GM12878 (cell line): ENCODE measurements around the gene UBASH3A. TPM values are rescaled to one million over a fixed set of nuclear protein-coding genes. Genes with fewer than 3 reads are reported as not detected.

Source experiments
- ATAC-seq: fragments of 200-7000 bp; cut with Tn5 transposase; 3 replicates; pipeline ENCODE4 v1.9.1; 2020; ENCODE audit warnings: mild to moderate bottlenecking, moderate library complexity
- BruUV-seq: library from RNA; stranded (reverse); fragments of 400-500 nt; replicated peaks from 2 replicates; lab custom pipeline; 2021; lab: Mats Ljungman, UMichigan
- CTCF ChIA-PET: fragments of 300-600 bp; sonication (Branson Sonifier 250); formaldehyde crosslinking; extraction: SDS; loops from one replicate; lab custom pipeline; 2021; ENCODE audit warnings: inconsistent platforms; lab: Yijun Ruan, JAX
- POLR2A ChIA-PET: fragments of 350-600 bp; formaldehyde crosslinking; extraction: SDS; loops from one replicate; lab custom pipeline; 2021; ENCODE audit warnings: inconsistent platforms; lab: Charles Lee
- RAD21 ChIA-PET: fragments of 300-600 bp; sonication (Branson Sonifier 250); formaldehyde crosslinking; loops from one replicate; lab custom pipeline; 2023; ENCODE audit warnings: antibody characterized with exemption; ENCODE audit not compliant: unreplicated experiment; lab: Charles Lee
- SMC1A ChIA-PET: fragments of 300-600 bp; sonication (Branson Sonifier 250); formaldehyde crosslinking; loops from one replicate; lab custom pipeline; 2023; ENCODE audit not compliant: unreplicated experiment, uncharacterized antibody; lab: Charles Lee
- DNase-seq: peaks from one replicate; pipeline ENCODE4 v3.0.0-alpha.2; 2011; ENCODE audit warnings: low read depth, low spot score
- FAIRE-seq: peaks from 3 replicates; lab custom pipeline; 2011; peaks lifted over from hg19 to GRCh38; lab: Jason Lieb, UNC
- H2AFZ ChIP-seq: 2 replicates; pipeline ENCODE4 v1.6.0; 2011; ENCODE audit warnings: low read depth, low read length, control low read depth; ENCODE audit not compliant: control insufficient read depth
- H3K27ac ChIP-seq: 2 replicates; pipeline ENCODE4 v1.5.1; 2011; ENCODE audit warnings: control low read depth; ENCODE audit not compliant: control insufficient read depth, insufficient read depth
- H3K27me3 ChIP-seq, 2 experiments: replicated peaks in 1 of 2; 2 replicates each; pipeline versions ENCODE4 v1.6.0 to v1.6.1; 2011; ENCODE audit warnings: low read length in 1 of 2; ENCODE audit not compliant: control insufficient read depth in 2 of 2, insufficient read depth in 2 of 2
- H3K36me3 ChIP-seq, 2 experiments: 2 replicates each; pipeline ENCODE4 v1.5.1; 2011; ENCODE audit warnings: low read length in 1 of 2; ENCODE audit not compliant: control insufficient read depth in 2 of 2, insufficient read depth in 2 of 2
- H3K4me1 ChIP-seq: 2 replicates; pipeline ENCODE4 v1.6.1; 2011; ENCODE audit warnings: mild to moderate bottlenecking, low read length, moderate library complexity, mixed read lengths; ENCODE audit not compliant: control insufficient read depth, insufficient read depth
- H3K4me2 ChIP-seq: 2 replicates; pipeline ENCODE4 v1.6.0; 2011; ENCODE audit warnings: control low read depth; ENCODE audit not compliant: control insufficient read depth, insufficient read depth
- H3K4me3 ChIP-seq: fragments of 200-600 bp; sonication (generic); 2 replicates; pipeline ENCODE4 v1.5.1; 2016
- H3K79me2 ChIP-seq: 2 replicates; pipeline ENCODE4 v1.6.0; 2011; ENCODE audit warnings: low read length; ENCODE audit not compliant: control insufficient read depth, insufficient read depth
- H3K9ac ChIP-seq: 2 replicates; pipeline ENCODE4 v1.8.0; 2011; ENCODE audit warnings: low read length, control low read depth, mixed read lengths; ENCODE audit not compliant: control insufficient read depth, insufficient read depth
- H3K9me3 ChIP-seq: replicated peaks from 3 replicates; pipeline ENCODE4 v1.5.1; 2011; ENCODE audit warnings: mild to moderate bottlenecking, low read length; ENCODE audit not compliant: control insufficient read depth, insufficient read depth
- H4K20me1 ChIP-seq: 2 replicates; pipeline ENCODE4 v1.6.0; 2011; ENCODE audit not compliant: control insufficient read depth, insufficient read depth
- CBX3 ChIP-seq: fragments of 200-600 bp; sonication (generic); IDR thresholded peaks from 2 replicates; pipeline ENCODE4 v1.6.1; 2016; ENCODE audit warnings: low read depth, borderline replicate concordance
- CHD1 ChIP-seq: IDR thresholded peaks from 2 replicates; pipeline ENCODE4 v1.6.1; 2012; ENCODE audit warnings: low read depth, low read length, improper control_type of control experiment
- CHD4 ChIP-seq: fragments of 200-600 bp; sonication (generic); IDR thresholded peaks from 2 replicates; pipeline ENCODE4 v1.6.1; 2016; ENCODE audit warnings: mild to moderate bottlenecking
- E2F4 ChIP-seq: IDR thresholded peaks from 2 replicates; pipeline ENCODE4 v1.6.1; 2012; ENCODE audit warnings: low read depth, low read length, improper control_type of control experiment
- KLF5 ChIP-seq: fragments of 450-650 bp; IDR thresholded peaks from 2 replicates; pipeline ENCODE4 v1.6.1; 2014; ENCODE audit warnings: mild to moderate bottlenecking; ENCODE audit not compliant: partially characterized antibody
- LARP7 ChIP-seq: fragments of 450-650 bp; IDR thresholded peaks from 2 replicates; pipeline ENCODE4 v1.6.1; 2017; ENCODE audit warnings: mild to moderate bottlenecking
- MEF2A ChIP-seq: IDR thresholded peaks from 2 replicates; pipeline ENCODE4 v1.6.1; 2011; ENCODE audit warnings: low read depth, mild to moderate bottlenecking, low read length, moderate library complexity; ENCODE audit not compliant: insufficient read depth
- MTA2 ChIP-seq: fragments of 450-650 bp; IDR thresholded peaks from 2 replicates; pipeline ENCODE4 v1.6.1; 2016; ENCODE audit warnings: low read depth, mild to moderate bottlenecking, moderate library complexity
- NKRF ChIP-seq: fragments of 450-650 bp; conservative IDR thresholded peaks from 2 replicates; pipeline ENCODE4 v1.6.1; 2017; ENCODE audit warnings: mild to moderate bottlenecking, moderate library complexity
- NR2F1 ChIP-seq: fragments of 450-650 bp; conservative IDR thresholded peaks from 2 replicates; pipeline ENCODE4 v1.6.1; 2017; ENCODE audit warnings: mild to moderate bottlenecking
- RUNX3 ChIP-seq: IDR thresholded peaks from 2 replicates; pipeline ENCODE4 v1.6.1; 2012; ENCODE audit warnings: low read length, inconsistent platforms
- SIN3A ChIP-seq: IDR thresholded peaks from 2 replicates; pipeline ENCODE4 v1.6.1; 2012; ENCODE audit warnings: low read depth, low read length, improper control_type of control experiment
- SIX5 ChIP-seq: IDR thresholded peaks from 2 replicates; pipeline ENCODE4 v1.6.1; 2011; ENCODE audit warnings: mild to moderate bottlenecking, low read depth, low read length, moderate library complexity; ENCODE audit not compliant: severe bottlenecking
- SMARCA5 ChIP-seq: fragments of 450-650 bp; IDR thresholded peaks from 2 replicates; pipeline ENCODE4 v1.6.1; 2017; ENCODE audit warnings: mild to moderate bottlenecking
- SP1 ChIP-seq: IDR thresholded peaks from one replicate; pipeline ENCODE4 v1.6.1; 2011; ENCODE audit warnings: low read depth, low read length
- WRNIP1 ChIP-seq: IDR thresholded peaks from 2 replicates; pipeline ENCODE4 v1.6.1; 2011; ENCODE audit warnings: low read depth, low read length, improper control_type of control experiment, borderline replicate concordance
- ZBTB11 ChIP-seq: fragments of 450-650 bp; formaldehyde crosslinking; IDR thresholded peaks from 2 replicates; pipeline ENCODE4 v1.5.0; 2022; ENCODE audit warnings: mild to moderate bottlenecking, missing genetic modification characterization
- ZBTB33 ChIP-seq: fragments of 450-650 bp; IDR thresholded peaks from 2 replicates; pipeline ENCODE4 v1.6.1; 2017; ENCODE audit warnings: mild to moderate bottlenecking
- WGBS: methylation state at CpG from one replicate; pipeline ENCODE4 v1.1.6; 2016; ENCODE audit warnings: low lambda C conversion rate; ENCODE audit not compliant: insufficient replicate concordance, insufficient coverage; ENCODE audit errors: missing lambda C conversion rate; 5-methylcytosine and 5-hydroxymethylcytosine counted together
- in situ Hi-C: fragments of 300-500 bp; cut with MboI; formaldehyde crosslinking; loops from 9 replicates; pipeline ENCODE4 v1.14.3; 2018; ENCODE audit warnings: mixed read lengths
- intact Hi-C: fragments of 100-400 bp; cut with micrococcal nuclease; formaldehyde crosslinking; loops from one replicate; pipeline ENCODE4 v1.14.2; 2022; ENCODE audit not compliant: unreplicated experiment
- polyA plus RNA-seq, 11 experiments: library from polyadenylated mRNA; depleted of rRNA in 4 of 11; unstranded in 6 of 11; stranded (reverse) in 5 of 11; fragments of >200 nt; fragmentation: Nextera tagmentation in 4 of 11; fragmentation: Illumina TruSeq in 1 of 11; extraction: Ambion mirVana in 4 of 11; extraction: Trizol in 1 of 11; gene quantifications; 1 replicate in 1 of 11; 2 replicates in 10 of 11; pipeline versions ENCODE4 v1.2.1 to v1.2.3, GENCODE V29; 2011 to 2016; ENCODE audit warnings: inconsistent platforms in 2 of 11, missing spikeins in 2 of 11, low read depth in 1 of 11
- total RNA-seq, 4 experiments: library from RNA; depleted of rRNA in 3 of 4; stranded (reverse); fragments of >200 nt in 3 of 4; fragmentation: Illumina TruSeq in 1 of 4; extraction: Trizol in 1 of 4; gene quantifications; 2 replicates each; pipeline versions ENCODE4 v1.2.1 to v1.2.3, GENCODE V29; 2013 to 2021

UBASH3A gene
- total and polyA plus RNA-seq, 10 of the 15 experiments (the other 5 are each of a cell fraction or from before 2014, with no cell fraction given): 0.04 to 0.39 (median 0.23) TPM; not detected in 1

- FAIRE-seq (no peak), ATAC-seq (no peak), DNase-seq (no peak)
- Histone ChIP-seq H3K4me2 (no peak overlapping the region), H3K36me3 (no peaks in the 10 kb centered on the region), H3K27me3 (no peaks in the 10 kb centered on the region; a peak in 2 of 4 replicates), H3K9ac (no peak overlapping the region), H4K20me1 (no peaks in the 10 kb centered on the region), H3K4me3 (no peak overlapping the region), H3K79me2 (no peaks in the 10 kb centered on the region), H3K27ac (no peak overlapping the region), H3K9me3 (peaks cover 18% of the 10 kb centered on the region), H2AFZ (no peak overlapping the region), H3K4me1 (no peaks in the 10 kb centered on the region)
- ChIA-PET SMC1A (no interaction called here), RAD21 (no interaction called here), CTCF (interaction anchor here (1.7 kb wide), 1 partner anchor 47 kb away, joined by 7 read pairs; no protein-coding TSS in a partner anchor), POLR2A (interaction anchor here (1.0 kb wide), 1 partner anchor 36 kb away, joined by 3 read pairs; no protein-coding TSS in a partner anchor)
- 28% methylated on average over 6 of the region's 6 CpGs for WGBS
- intact Hi-C loops: no loop called here
- no TSS peak for BruUV-seq
- in situ Hi-C loops: no loop called here
- no peak for TF ChIP-seq NKRF
- no peak for TF ChIP-seq MTA2
- no peak for TF ChIP-seq CHD1
- no peak for TF ChIP-seq MEF2A
- TF ChIP-seq CBX3: no peak
- TF ChIP-seq WRNIP1: no peak
- no peak for TF ChIP-seq SIX5
- no peak for TF ChIP-seq RUNX3
- TF ChIP-seq ZBTB33: no peak
- TF ChIP-seq KLF5: no peak
- no peak for TF ChIP-seq SMARCA5
- TF ChIP-seq E2F4: no peak
- no peak for TF ChIP-seq CHD4
- TF ChIP-seq LARP7: no peak
- TF ChIP-seq SIN3A: no peak
- no peak for TF ChIP-seq SP1
- TF ChIP-seq ZBTB11 (CRISPR knock-in tag): no peak
- no peak for TF ChIP-seq NR2F1
These were observed 47.1 kb upstream of the UBASH3A start for GRCh38 chr21:42356650-42357049.
